H1 (cell line): Measurements from ENCODE around the gene RBFOX1. TPM values are rescaled to one million over a fixed set of nuclear protein-coding genes. Genes with fewer than 3 reads are reported as not detected.

Experiments used
- CHD7 ChIP-seq: fragments of 300-600 bp; sonication (generic); IDR thresholded peaks from 2 replicates; pipeline ENCODE4 v1.7.1; 2012; ENCODE audit warnings: low read length, moderate library complexity, mild to moderate bottlenecking, inconsistent platforms; ENCODE audit not compliant: insufficient replicate concordance
- EGR1 ChIP-seq: IDR thresholded peaks from 2 replicates; pipeline ENCODE4 v1.6.1; 2011; ENCODE audit warnings: low read depth, low read length, borderline replicate concordance
- GABPA ChIP-seq: IDR thresholded peaks from 2 replicates; pipeline ENCODE4 v1.6.1; 2011; ENCODE audit warnings: mild to moderate bottlenecking, low read length, moderate library complexity, borderline replicate concordance; ENCODE audit not compliant: insufficient read depth
- HDAC6 ChIP-seq: IDR thresholded peaks from one replicate; pipeline ENCODE4 v1.7.1; 2012; ENCODE audit warnings: low read depth, mild to moderate bottlenecking, inconsistent platforms, low read length, moderate library complexity
- NANOG ChIP-seq: IDR thresholded peaks from 2 replicates; pipeline ENCODE4 v1.6.1; 2011; ENCODE audit warnings: low read length, low read depth, mild to moderate bottlenecking, inconsistent platforms; ENCODE audit not compliant: insufficient read depth, poor library complexity, severe bottlenecking
- SP1 ChIP-seq: IDR thresholded peaks from 2 replicates; pipeline ENCODE4 v1.6.1; 2011; ENCODE audit warnings: low read depth, low read length
- TCF12 ChIP-seq: IDR thresholded peaks from 2 replicates; pipeline ENCODE4 v1.6.1; 2011; ENCODE audit warnings: low read depth, mild to moderate bottlenecking, low read length
- ZNF274 ChIP-seq: IDR thresholded peaks from 2 replicates; pipeline ENCODE4 v1.7.0; 2012; ENCODE audit warnings: low read length, borderline replicate concordance; ENCODE audit errors: extremely low read depth
- polyA plus RNA-seq, 7 experiments: library from polyadenylated mRNA; depleted of rRNA in 3 of 7; stranded (reverse) in 5 of 7; unstranded in 2 of 7; fragments of >200 nt in 5 of 7; fragments of 200-250 nt in 2 of 7; gene quantifications; 1 replicate in 5 of 7; 2 replicates in 1 of 7; 4 replicates in 1 of 7; pipeline versions ENCODE4 v1.2.1 to v1.2.3, GENCODE V29; 2011 to 2013; ENCODE audit warnings: missing spikeins in 2 of 7, mixed read lengths in 2 of 7
- total RNA-seq: library from RNA; stranded (reverse); fragmentation: NEBNext Ultra II Directional; extraction: Animal tissue kit (Norgen Biotek cat#: 25700); gene quantifications from 2 replicates; pipeline ENCODE4 v1.2.1, GENCODE V29; 2021

Gene RBFOX1
- total and polyA plus RNA-seq, 2 of the 8 experiments (the other 6 are each of a cell fraction or from before 2014, with no cell fraction given), result 1.7 to 2.8 TPM

GRCh38 chr16:7380441-7380840 is 47.8 kb downstream of the RBFOX1 start (continued):
- TF ChIP-seq CHD7 (no peak), TCF12 (no peak), EGR1 (no peak), NANOG (no peak), ZNF274 (no peak), SP1 (no peak), HDAC6 (no peak), GABPA (no peak)
